ENCODE measurements around the gene EEIG2. TPM values are rescaled to one million over a fixed set of nuclear protein-coding genes. Genes with fewer than 3 reads are reported as not detected.

The EEIG2 gene
- total RNA-seq, 4 donors from 2014 or later, result 15.7 to 27.0 (median 24.9) TPM

DNA sequence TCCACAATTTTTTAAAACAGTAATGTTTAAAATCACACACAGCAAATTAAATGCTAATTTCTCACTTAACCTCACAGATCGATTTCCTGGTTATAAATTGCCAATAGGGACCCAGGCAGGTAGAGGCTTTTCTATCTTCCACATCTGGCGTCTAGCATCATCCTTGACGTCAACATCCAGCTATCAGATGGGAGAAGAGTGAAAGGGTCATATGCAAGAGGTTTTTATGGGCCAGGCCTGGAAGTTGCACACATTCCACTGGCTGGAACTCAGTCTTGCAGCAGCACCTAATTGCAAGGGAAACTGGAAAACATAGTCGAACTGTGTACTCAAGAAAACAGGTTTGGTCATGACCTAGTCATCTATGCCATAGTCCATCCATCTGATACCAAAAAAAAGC is 6.0 kb upstream of the EEIG2 start:
- DNase-seq, result no peak
- no peak for TF ChIP-seq POLR2AphosphoS5 (IDR thresholded peaks at IDR 0.05)
- TF ChIP-seq, protein P1, sequence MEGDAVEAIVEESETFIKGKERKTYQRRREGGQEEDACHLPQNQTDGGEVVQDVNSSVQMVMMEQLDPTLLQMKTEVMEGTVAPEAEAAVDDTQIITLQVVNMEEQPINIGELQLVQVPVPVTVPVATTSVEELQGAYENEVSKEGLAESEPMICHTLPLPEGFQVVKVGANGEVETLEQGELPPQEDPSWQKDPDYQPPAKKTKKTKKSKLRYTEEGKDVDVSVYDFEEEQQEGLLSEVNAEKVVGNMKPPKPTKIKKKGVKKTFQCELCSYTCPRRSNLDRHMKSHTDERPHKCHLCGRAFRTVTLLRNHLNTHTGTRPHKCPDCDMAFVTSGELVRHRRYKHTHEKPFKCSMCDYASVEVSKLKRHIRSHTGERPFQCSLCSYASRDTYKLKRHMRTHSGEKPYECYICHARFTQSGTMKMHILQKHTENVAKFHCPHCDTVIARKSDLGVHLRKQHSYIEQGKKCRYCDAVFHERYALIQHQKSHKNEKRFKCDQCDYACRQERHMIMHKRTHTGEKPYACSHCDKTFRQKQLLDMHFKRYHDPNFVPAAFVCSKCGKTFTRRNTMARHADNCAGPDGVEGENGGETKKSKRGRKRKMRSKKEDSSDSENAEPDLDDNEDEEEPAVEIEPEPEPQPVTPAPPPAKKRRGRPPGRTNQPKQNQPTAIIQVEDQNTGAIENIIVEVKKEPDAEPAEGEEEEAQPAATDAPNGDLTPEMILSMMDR (IDR thresholded peaks at IDR 0.05), result no peak
- TF ChIP-seq EP300 (IDR thresholded peaks at IDR 0.05; ENCODE audit: low read depth), result no peak
- no peak for TF ChIP-seq POLR2A (IDR thresholded peaks at IDR 0.05)
- WGBS, 2 donors (ENCODE audit: low coverage in 1 of 2), result 68 to 76% methylated on average over 3 to 4 of the region's 4 CpGs
- Histone ChIP-seq H3K4me1 (peaks cover 0 to 5% (median 0%) of the 10 kb centered on the region in 4 donors), H3K36me3 (no peaks in the 10 kb centered on the region), H3K27ac (no peak overlapping the region), H3K4me3 (no peak overlapping the region), H3K27me3 (no peaks in the 10 kb centered on the region), H3K9me3 (no peaks in the 10 kb centered on the region)
- intact Hi-C loops (cut with DNase I; ENCODE audit: low total_unique reads), result no loop called here
- in situ Hi-C loops (cut with MboI; ENCODE audit: low pct_ligation_motif_present in 1 of 4, low pct_unique_long_range_greater_than_20kb in 1 of 4, low sequenced_read_pairs in 3 of 4), result loop anchor here in 3 of 4 donors (10.0 to 25.0 kb wide), 3 partner anchors 49 to 342 kb away; partner anchors contain the start of gene SLC25A24 (in 1 of the 3)

DNA sequence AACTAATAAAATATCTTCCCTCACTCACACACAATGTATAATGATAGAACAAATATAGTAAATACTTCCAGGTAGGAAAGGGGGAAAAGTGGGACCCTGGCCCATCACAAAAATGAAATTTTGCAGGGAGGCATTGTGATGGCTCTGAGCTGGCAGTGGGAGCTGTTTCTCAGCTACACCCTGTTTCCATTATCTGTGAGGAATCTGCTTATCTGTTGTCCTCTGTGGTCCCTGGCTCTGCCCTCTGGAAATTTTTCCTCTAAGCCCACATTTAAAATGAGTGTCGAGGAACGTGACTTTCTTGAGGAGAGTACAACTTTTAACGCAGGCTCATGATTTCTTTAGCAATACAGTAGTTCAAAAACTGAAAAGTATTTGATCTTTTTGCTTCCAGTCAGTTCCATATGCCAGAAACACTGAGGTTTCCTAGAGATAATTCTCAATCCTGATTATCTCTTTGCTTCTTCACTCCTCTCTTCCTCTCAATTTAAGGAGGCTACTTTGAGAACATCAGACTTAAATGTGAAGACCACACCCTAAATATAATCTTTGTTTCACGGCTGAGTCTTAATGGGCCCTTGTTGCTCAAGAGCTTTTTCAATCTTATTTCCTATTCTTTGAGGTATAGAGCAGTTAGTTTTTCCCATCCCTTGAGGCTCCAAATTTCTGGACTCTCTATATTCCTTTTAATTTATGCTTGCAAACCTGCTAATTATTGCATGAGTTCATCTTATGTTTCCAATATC is 5.0 kb upstream of the EEIG2 start:
- 73 to 76% methylated on average over 3 to 4 of the region's 4 CpGs for WGBS, 2 donors (ENCODE audit: low coverage in 1 of 2)
- Histone ChIP-seq H3K27me3 (no peaks in the 10 kb centered on the region), H3K9me3 (no peaks in the 10 kb centered on the region), H3K36me3 (no peaks in the 10 kb centered on the region), H3K4me3 (no peak overlapping the region), H3K4me1 (peaks cover 0 to 13% (median 6%) of the 10 kb centered on the region in 4 donors), H3K27ac (no peak overlapping the region)
- no peak for TF ChIP-seq EP300 (IDR thresholded peaks at IDR 0.05; ENCODE audit: low read depth)
- TF ChIP-seq POLR2A (IDR thresholded peaks at IDR 0.05), result no peak
- no peak for TF ChIP-seq POLR2AphosphoS5 (IDR thresholded peaks at IDR 0.05)
- TF ChIP-seq, protein P1 (IDR thresholded peaks at IDR 0.05), result no peak
- DNase-seq, result no peak
- in situ Hi-C loops (cut with MboI; ENCODE audit: low pct_ligation_motif_present in 1 of 4, low pct_unique_long_range_greater_than_20kb in 1 of 4, low sequenced_read_pairs in 3 of 4), result loop anchor here in 3 of 4 donors (10.0 to 25.0 kb wide), 3 partner anchors 50 to 343 kb away; partner anchors contain the start of gene SLC25A24 (in 1 of the 3)
- intact Hi-C loops (cut with DNase I; ENCODE audit: low total_unique reads), result no loop called here

- no peak overlapping the region for H3K4me3 ChIP-seq
- TF ChIP-seq POLR2A (IDR thresholded peaks at IDR 0.05) (no peak), EP300 (IDR thresholded peaks at IDR 0.05; ENCODE audit: low read depth) (no peak), POLR2AphosphoS5 (IDR thresholded peaks at IDR 0.05) (no peak)
- TF ChIP-seq, protein P1 (IDR thresholded peaks at IDR 0.05), result no peak
- H3K27ac ChIP-seq, result no peak overlapping the region
- DNase-seq, result no peak
- intact Hi-C loops (cut with DNase I; ENCODE audit: low total_unique reads), result no loop called here
- H3K9me3 ChIP-seq, result no peaks in the 10 kb centered on the region
- in situ Hi-C loops (cut with MboI; ENCODE audit: low pct_ligation_motif_present in 1 of 4, low pct_unique_long_range_greater_than_20kb in 1 of 4, low sequenced_read_pairs in 3 of 4), result loop anchor here in 3 of 4 donors (10.0 to 25.0 kb wide), 3 partner anchors 51 to 344 kb away; partner anchors contain the start of gene SLC25A24 (in 1 of the 3)
- H3K36me3 ChIP-seq, result no peaks in the 10 kb centered on the region
- peaks cover 4 to 18% (median 12%) of the 10 kb centered on the region in 4 donors for H3K4me1 ChIP-seq
- H3K27me3 ChIP-seq, result no peaks in the 10 kb centered on the region
Observed at GRCh38 chr1:108556066-108556465, 3.8 kb upstream of the EEIG2 start.

- intact Hi-C loops (cut with DNase I; ENCODE audit: low total_unique reads), result no loop called here
- Histone ChIP-seq H3K36me3 (no peaks in the 10 kb centered on the region), H3K27me3 (no peaks in the 10 kb centered on the region), H3K27ac (no peak overlapping the region), H3K4me1 (peaks cover 8 to 23% (median 16%) of the 10 kb centered on the region in 4 donors), H3K4me3 (no peak overlapping the region), H3K9me3 (no peaks in the 10 kb centered on the region)
- WGBS, 2 donors (ENCODE audit: low coverage in 1 of 2), result 85 to 100% methylated on average over 3 to 4 of the region's 4 CpGs
- TF ChIP-seq EP300 (IDR thresholded peaks at IDR 0.05; ENCODE audit: low read depth), result no peak
- TF ChIP-seq POLR2AphosphoS5 (IDR thresholded peaks at IDR 0.05), result no peak
- TF ChIP-seq POLR2A (IDR thresholded peaks at IDR 0.05), result no peak
- TF ChIP-seq, protein P1 (IDR thresholded peaks at IDR 0.05), result no peak
- in situ Hi-C loops (cut with MboI; ENCODE audit: low pct_ligation_motif_present in 1 of 4, low pct_unique_long_range_greater_than_20kb in 1 of 4, low sequenced_read_pairs in 3 of 4), result loop anchor here in 3 of 4 donors (10.0 to 25.0 kb wide), 3 partner anchors 52 to 344 kb away; partner anchors contain the start of gene SLC25A24 (in 1 of the 3)
- no peak for DNase-seq
Observed at GRCh38 chr1:108556499-108556898, 3.4 kb upstream of the EEIG2 start.
